MCF 10A (cell line): ENCODE data around the gene MVK. TPM values are rescaled to one million over a fixed set of nuclear protein-coding genes. Genes with fewer than 3 reads are reported as not detected.

Experiments
- BruUV-seq: library from RNA; stranded (reverse); fragments of 400-500 nt; replicated peaks from 2 replicates; lab custom pipeline; 2021; lab: Mats Ljungman, UMichigan
- CTCF ChIA-PET: fragments of 300-600 bp; sonication (Branson Sonifier 250); formaldehyde crosslinking; extraction: SDS; loops from one replicate; lab custom pipeline; 2021; ENCODE audit warnings: antibody characterized with exemption, inconsistent platforms; lab: Yijun Ruan, JAX
- POLR2A ChIA-PET: fragments of 300-600, 350-650 bp; sonication (Branson Sonifier 250); formaldehyde crosslinking; extraction: SDS; loops from one replicate; lab custom pipeline; 2020; ENCODE audit warnings: antibody characterized with exemption, inconsistent platforms; lab: Yijun Ruan, JAX
- DNase-seq: peaks from one replicate; pipeline ENCODE4 v3.0.0-alpha.2; 2018; ENCODE audit not compliant: unreplicated experiment
- H3K27ac Mint-ChIP-seq: one replicate; pipeline ENCODE4 v1.8.0; 2022; ENCODE audit warnings: mild to moderate bottlenecking, low read depth, mixed read lengths; ENCODE audit not compliant: unreplicated experiment
- H3K27me3 Mint-ChIP-seq: one replicate; pipeline ENCODE4 v1.8.0; 2022; ENCODE audit warnings: mixed read lengths; ENCODE audit not compliant: insufficient read depth, unreplicated experiment
- H3K36me3 Mint-ChIP-seq: one replicate; pipeline ENCODE4 v1.8.0; 2022; ENCODE audit warnings: mild to moderate bottlenecking, moderate library complexity, mixed read lengths; ENCODE audit not compliant: insufficient read depth, unreplicated experiment
- H3K4me1 Mint-ChIP-seq: one replicate; pipeline ENCODE4 v1.8.0; 2022; ENCODE audit warnings: mixed read lengths; ENCODE audit not compliant: insufficient read depth, unreplicated experiment
- H3K4me3 Mint-ChIP-seq: one replicate; pipeline ENCODE4 v1.8.0; 2022; ENCODE audit warnings: mild to moderate bottlenecking, moderate library complexity, mixed read lengths; ENCODE audit not compliant: unreplicated experiment
- H3K9me3 Mint-ChIP-seq: one replicate; pipeline ENCODE4 v1.8.0; 2022; ENCODE audit warnings: mixed read lengths; ENCODE audit not compliant: unreplicated experiment
- intact Hi-C: fragments of 100-400 bp; cut with micrococcal nuclease; formaldehyde crosslinking; loops from 2 replicates; pipeline ENCODE4 v1.14.1; 2022
- total RNA-seq: library from RNA; stranded (reverse); gene quantifications from 2 replicates; pipeline ENCODE4 v1.2.3, GENCODE V29; 2022
- TF ChIP-seq, protein P1 (sequence below): fragments of 200-600 bp; IDR thresholded peaks from one replicate; pipeline ENCODE4 v1.8.0; 2022; ENCODE audit warnings: antibody characterized with exemption, mild to moderate bottlenecking; ENCODE audit not compliant: unreplicated experiment

The MVK gene
- total RNA-seq, 1 experiment from 2014 or later: 17.1 TPM

GRCh38 chr12:109532721-109533486 lies 40.7 kb upstream of the MVK start:
- TF ChIP-seq, protein P1, sequence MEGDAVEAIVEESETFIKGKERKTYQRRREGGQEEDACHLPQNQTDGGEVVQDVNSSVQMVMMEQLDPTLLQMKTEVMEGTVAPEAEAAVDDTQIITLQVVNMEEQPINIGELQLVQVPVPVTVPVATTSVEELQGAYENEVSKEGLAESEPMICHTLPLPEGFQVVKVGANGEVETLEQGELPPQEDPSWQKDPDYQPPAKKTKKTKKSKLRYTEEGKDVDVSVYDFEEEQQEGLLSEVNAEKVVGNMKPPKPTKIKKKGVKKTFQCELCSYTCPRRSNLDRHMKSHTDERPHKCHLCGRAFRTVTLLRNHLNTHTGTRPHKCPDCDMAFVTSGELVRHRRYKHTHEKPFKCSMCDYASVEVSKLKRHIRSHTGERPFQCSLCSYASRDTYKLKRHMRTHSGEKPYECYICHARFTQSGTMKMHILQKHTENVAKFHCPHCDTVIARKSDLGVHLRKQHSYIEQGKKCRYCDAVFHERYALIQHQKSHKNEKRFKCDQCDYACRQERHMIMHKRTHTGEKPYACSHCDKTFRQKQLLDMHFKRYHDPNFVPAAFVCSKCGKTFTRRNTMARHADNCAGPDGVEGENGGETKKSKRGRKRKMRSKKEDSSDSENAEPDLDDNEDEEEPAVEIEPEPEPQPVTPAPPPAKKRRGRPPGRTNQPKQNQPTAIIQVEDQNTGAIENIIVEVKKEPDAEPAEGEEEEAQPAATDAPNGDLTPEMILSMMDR: no peak
- POLR2A ChIA-PET: no interaction called here
- Mint-ChIP-seq H3K9me3 (no peaks in the 10 kb centered on the region), H3K27me3 (no peaks in the 10 kb centered on the region), H3K4me1 (no peaks in the 10 kb centered on the region), H3K27ac (no peak overlapping the region), H3K36me3 (peaks cover 19% of the 10 kb centered on the region), H3K4me3 (no peak overlapping the region)
- BruUV-seq: no TSS peak
- CTCF ChIA-PET: no interaction called here
- DNase-seq: no peak
- intact Hi-C loops: no loop called here

- Mint-ChIP-seq H3K4me1 (no peaks in the 10 kb centered on the region), H3K27ac (no peak overlapping the region), H3K27me3 (no peaks in the 10 kb centered on the region), H3K4me3 (no peak overlapping the region), H3K9me3 (no peaks in the 10 kb centered on the region), H3K36me3 (peaks cover 17% of the 10 kb centered on the region)
- TF ChIP-seq, protein P1: no peak
- BruUV-seq: no TSS peak
- POLR2A ChIA-PET: no interaction called here
- no peak for DNase-seq
- intact Hi-C loops: no loop called here
- CTCF ChIA-PET: no interaction called here
These were observed 40.2 kb upstream of the MVK start for GRCh38 chr12:109533487-109533740.

GRCh38 chr12:109534456-109534855 lies 39.1 kb upstream of the MVK start:
- POLR2A ChIA-PET: no interaction called here
- H3K27me3 Mint-ChIP-seq: no peaks in the 10 kb centered on the region
- no peaks in the 10 kb centered on the region for H3K4me1 Mint-ChIP-seq
- peaks cover 11% of the 10 kb centered on the region for H3K36me3 Mint-ChIP-seq
- H3K27ac Mint-ChIP-seq: no peak overlapping the region
- no peak for DNase-seq
- no TSS peak for BruUV-seq
- no peaks in the 10 kb centered on the region for H3K9me3 Mint-ChIP-seq
- intact Hi-C loops: no loop called here
- H3K4me3 Mint-ChIP-seq: no peak overlapping the region
- CTCF ChIA-PET: interaction anchor here (0.6 to 1.2 kb wide), 2 partner anchors 17 to 148 kb away, joined by 3 to 4 read pairs; no protein-coding TSS in a partner anchor
- TF ChIP-seq, protein P1: no peak

DNA sequence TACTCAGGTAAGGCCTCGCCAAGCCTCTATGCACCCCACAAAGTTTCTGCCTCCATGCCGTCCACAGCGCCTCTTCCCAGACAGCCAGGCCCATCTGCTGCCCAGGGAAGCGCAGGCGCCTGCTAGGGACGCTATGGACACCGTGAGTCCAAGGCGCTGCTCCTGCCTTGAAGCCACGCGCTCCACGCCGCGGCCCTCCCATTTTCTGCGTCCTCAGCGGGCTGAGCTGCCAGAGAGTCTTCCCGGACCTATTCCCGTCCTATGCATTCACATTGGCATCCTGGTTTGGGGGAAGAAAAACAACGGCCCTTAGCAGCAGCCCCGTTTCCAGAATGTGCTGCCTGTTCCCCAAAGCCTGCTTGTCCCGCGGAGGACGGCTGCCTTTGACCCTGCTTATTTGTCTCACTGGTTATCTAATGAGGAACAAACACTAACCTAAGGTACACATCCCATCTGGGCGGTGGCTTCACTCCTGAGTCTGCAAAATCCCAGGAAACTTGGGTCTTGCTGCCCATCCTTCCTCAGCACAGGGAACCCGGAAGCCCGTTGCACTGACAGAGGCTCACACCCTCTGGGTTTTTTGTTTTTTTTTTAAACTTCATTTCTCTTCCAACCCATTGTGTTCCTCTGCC lies 38.2 kb upstream of the MVK start:
- Mint-ChIP-seq H3K36me3 (peaks cover 11% of the 10 kb centered on the region), H3K9me3 (no peaks in the 10 kb centered on the region), H3K4me1 (no peaks in the 10 kb centered on the region), H3K4me3 (no peak overlapping the region), H3K27ac (no peak overlapping the region), H3K27me3 (no peaks in the 10 kb centered on the region)
- ChIA-PET CTCF (interaction anchor here (0.6 to 1.2 kb wide), 2 partner anchors 18 to 785 kb away, joined by 3 to 4 read pairs; no protein-coding TSS in a partner anchor), POLR2A (no interaction called here)
- BruUV-seq: no TSS peak
- no peak for DNase-seq
- intact Hi-C loops: no loop called here
- TF ChIP-seq, protein P1: no peak
